HCT116 (cell line): ENCODE data around the gene STAT4. TPM values are rescaled to one million over a fixed set of nuclear protein-coding genes. Genes with fewer than 3 reads are reported as not detected.

Experiments used
- ATAC-seq: fragments of 200-7000 bp; cut with Tn5 transposase; 2 replicates; pipeline ENCODE4 v1.9.1; 2020; ENCODE audit warnings: mild to moderate bottlenecking, moderate library complexity
- BruUV-seq: library from RNA; stranded (reverse); fragments of 400-500 nt; replicated peaks from 2 replicates; lab custom pipeline; 2021; lab: Mats Ljungman, UMichigan
- CTCF ChIA-PET: fragments of 300-600 bp; sonication (Branson Sonifier 250); formaldehyde crosslinking; loops from one replicate; lab custom pipeline; 2021; ENCODE audit warnings: antibody characterized with exemption; lab: Charles Lee
- POLR2A ChIA-PET: fragments of 300-600, 350-600 bp; sonication (Branson Sonifier 250); formaldehyde crosslinking; loops from one replicate; lab custom pipeline; 2021; ENCODE audit warnings: antibody characterized with exemption; lab: Charles Lee
- RAD21 ChIA-PET, 2 experiments: fragments of 300-600 bp; sonication (Branson Sonifier 250); formaldehyde crosslinking; loops; one replicate each; lab custom pipeline; 2023; ENCODE audit warnings: low total read pairs in 2 of 2; ENCODE audit not compliant: uncharacterized antibody in 2 of 2, unreplicated experiment in 2 of 2, low non-redundant PET in 1 of 2; lab: Charles Lee
- DNase-seq: peaks from one replicate; pipeline ENCODE4 v3.0.0-alpha.2; 2010; ENCODE audit warnings: low read depth, low spot score
- H2AFZ ChIP-seq: fragments of 200-600 bp; shearing (Covaris generic), sonication (generic); 2 replicates; pipeline ENCODE4 v1.6.1; 2017; ENCODE audit warnings: low read depth, mixed run types, mixed read lengths, antibody characterized with exemption, low read length; ENCODE audit not compliant: poor library complexity, severe bottlenecking
- H3K27ac ChIP-seq: 2 replicates; pipeline ENCODE4 v1.5.1; 2012; ENCODE audit warnings: low read depth, low read length
- H3K27me3 ChIP-seq: fragments of 200-600 bp; sonication (generic); 2 replicates; pipeline ENCODE4 v1.6.1; 2016; ENCODE audit warnings: mixed run types, low read length, mixed read lengths; ENCODE audit not compliant: insufficient read depth
- H3K36me3 ChIP-seq, 2 experiments: fragments of 200-500 bp in 1 of 2; fragments of 200-600 bp in 1 of 2; sonication (Bioruptor generic) in 1 of 2; sonication (generic) in 1 of 2; 2 replicates each; pipeline versions ENCODE4 v1.5.1 to v1.6.1; 2014 to 2016; ENCODE audit warnings: low read length in 2 of 2, inconsistent platforms in 1 of 2, mixed read lengths in 1 of 2, mixed run types in 1 of 2; ENCODE audit not compliant: insufficient read depth in 2 of 2, control insufficient read depth in 1 of 2
- H3K4me1 ChIP-seq, 2 experiments: fragments of 200-600 bp in 1 of 2; sonication (generic) in 1 of 2; 2 replicates each; pipeline versions ENCODE4 v1.5.1 to v1.6.1; 2012 to 2017; ENCODE audit warnings: low read length in 2 of 2, inconsistent platforms in 1 of 2, mild to moderate bottlenecking in 1 of 2, mixed read lengths in 1 of 2, mixed run types in 1 of 2, moderate library complexity in 1 of 2; ENCODE audit not compliant: insufficient read depth in 2 of 2, control insufficient read depth in 1 of 2
- H3K4me2 ChIP-seq: fragments of 200-600 bp; sonication (generic); 2 replicates; pipeline ENCODE4 v1.6.1; 2017; ENCODE audit warnings: mixed run types, low read length, mixed read lengths
- H3K4me3 ChIP-seq, 2 experiments: fragments of 200-600 bp in 1 of 2; sonication (generic) in 1 of 2; replicated peaks in 1 of 2; 2 replicates each; pipeline ENCODE4 v1.5.1; 2011 to 2016; ENCODE audit warnings: low read length in 2 of 2, control low read depth in 1 of 2, low read depth in 1 of 2, mild to moderate bottlenecking in 1 of 2, mixed read lengths in 1 of 2, mixed run types in 1 of 2
- H3K79me2 ChIP-seq: fragments of 200-600 bp; sonication (generic); 2 replicates; pipeline ENCODE4 v1.6.1; 2017; ENCODE audit warnings: mild to moderate bottlenecking, mixed run types, low read length, moderate library complexity, mixed read lengths; ENCODE audit not compliant: insufficient read depth
- H3K9ac ChIP-seq: fragments of 200-600 bp; sonication (generic); 2 replicates; pipeline ENCODE4 v1.6.1; 2016; ENCODE audit warnings: low read length, mixed read lengths
- H3K9me2 ChIP-seq: fragments of 200-600 bp; sonication (generic), shearing (Covaris generic); 2 replicates; pipeline ENCODE4 v1.6.1; 2017; ENCODE audit warnings: mixed run types, mild to moderate bottlenecking, moderate library complexity; ENCODE audit not compliant: insufficient read depth
- H3K9me3 ChIP-seq, 2 experiments: fragments of 200-500 bp in 1 of 2; fragments of 200-600 bp in 1 of 2; sonication (Bioruptor generic) in 1 of 2; sonication (generic) in 1 of 2; 2 replicates each; pipeline ENCODE4 v1.6.1; 2014 to 2017; ENCODE audit warnings: low read length in 2 of 2, mixed read lengths in 2 of 2, inconsistent platforms in 1 of 2, low read depth in 1 of 2, mild to moderate bottlenecking in 1 of 2, mixed run types in 1 of 2, moderate library complexity in 1 of 2; ENCODE audit not compliant: control insufficient read depth in 1 of 2, insufficient read depth in 1 of 2
- H4K20me1 ChIP-seq: fragments of 200-600 bp; sonication (generic), shearing (Covaris generic); 2 replicates; pipeline ENCODE4 v1.6.1; 2017; ENCODE audit warnings: mixed run types, mild to moderate bottlenecking, moderate library complexity; ENCODE audit not compliant: insufficient read depth
- CBX3 ChIP-seq: IDR thresholded peaks from 2 replicates; pipeline ENCODE4 v1.6.1; 2012; ENCODE audit warnings: low read depth
- CEBPB ChIP-seq: IDR thresholded peaks from 2 replicates; pipeline ENCODE4 v1.6.1; 2012; ENCODE audit warnings: low read depth
- EGR1 ChIP-seq: IDR thresholded peaks from 2 replicates; pipeline ENCODE4 v1.6.1; 2012; ENCODE audit warnings: low read depth
- ELF1 ChIP-seq: IDR thresholded peaks from 2 replicates; pipeline ENCODE4 v1.6.1; 2012; ENCODE audit warnings: low read depth, borderline replicate concordance
- EZH2 ChIP-seq: fragments of 200-600 bp; sonication (generic); IDR thresholded peaks from 2 replicates; pipeline ENCODE4 v1.6.1; 2017; ENCODE audit warnings: antibody characterized with exemption, mixed run types
- EZH2phosphoT487 ChIP-seq: fragments of 200-600 bp; IDR thresholded peaks from 2 replicates; pipeline ENCODE4 v1.6.1; 2018; ENCODE audit warnings: antibody characterized with exemption, borderline replicate concordance
- FOSL1 ChIP-seq: IDR thresholded peaks from 2 replicates; pipeline ENCODE4 v1.6.1; 2012; ENCODE audit warnings: low read depth
- JUND ChIP-seq: IDR thresholded peaks from 2 replicates; pipeline ENCODE4 v1.6.1; 2012
- RAD21 ChIP-seq: IDR thresholded peaks from 2 replicates; pipeline ENCODE4 v1.6.1; 2012; ENCODE audit warnings: low read depth, mild to moderate bottlenecking
- SIN3A ChIP-seq: IDR thresholded peaks from 2 replicates; pipeline ENCODE4 v1.6.1; 2012; ENCODE audit warnings: low read depth
- SRF ChIP-seq: IDR thresholded peaks from 2 replicates; pipeline ENCODE4 v1.6.1; 2012; ENCODE audit warnings: low read depth
- TCF7L2 ChIP-seq: IDR thresholded peaks from 2 replicates; pipeline ENCODE4 v1.7.0; 2011; ENCODE audit warnings: borderline replicate concordance, inconsistent platforms; ENCODE audit not compliant: insufficient read depth, insufficient read length; ENCODE audit errors: extremely low read depth
- YY1 ChIP-seq: IDR thresholded peaks from 2 replicates; pipeline ENCODE4 v1.6.1; 2011; ENCODE audit warnings: low read length, low read depth, moderate library complexity, mild to moderate bottlenecking; ENCODE audit not compliant: insufficient replicate concordance; ENCODE audit errors: extremely low read depth
- ZFX ChIP-seq: fragments of 450-650 bp; IDR thresholded peaks from 2 replicates; pipeline ENCODE4 v1.6.1; 2017
- ZNF274 ChIP-seq: fragments of 200-500 bp; sonication (Bioruptor generic); IDR thresholded peaks from 2 replicates; pipeline ENCODE4 v1.6.1; 2014; ENCODE audit warnings: mild to moderate bottlenecking, low read depth, low read length, inconsistent platforms
- intact Hi-C: fragments of 100-400 bp; cut with micrococcal nuclease; formaldehyde crosslinking; loops from 2 replicates; pipeline ENCODE4 v1.10.0; 2022
- total RNA-seq: library from RNA; stranded (reverse); gene quantifications from one replicate; pipeline ENCODE4 v1.2.1, GENCODE V29; 2021; ENCODE audit not compliant: unreplicated experiment
- TF ChIP-seq, protein P1 (sequence below): IDR thresholded peaks from 2 replicates; pipeline ENCODE4 v1.6.1; 2012
- TF ChIP-seq, protein P2 (sequence below): IDR thresholded peaks from 2 replicates; pipeline ENCODE4 v1.6.1; 2012
- TF ChIP-seq, protein P3 (sequence below): IDR thresholded peaks from 2 replicates; pipeline ENCODE4 v1.6.1; 2012; ENCODE audit warnings: low read depth

Gene STAT4
- total RNA-seq, 1 experiment from 2014 or later: 2.0 TPM

DNA sequence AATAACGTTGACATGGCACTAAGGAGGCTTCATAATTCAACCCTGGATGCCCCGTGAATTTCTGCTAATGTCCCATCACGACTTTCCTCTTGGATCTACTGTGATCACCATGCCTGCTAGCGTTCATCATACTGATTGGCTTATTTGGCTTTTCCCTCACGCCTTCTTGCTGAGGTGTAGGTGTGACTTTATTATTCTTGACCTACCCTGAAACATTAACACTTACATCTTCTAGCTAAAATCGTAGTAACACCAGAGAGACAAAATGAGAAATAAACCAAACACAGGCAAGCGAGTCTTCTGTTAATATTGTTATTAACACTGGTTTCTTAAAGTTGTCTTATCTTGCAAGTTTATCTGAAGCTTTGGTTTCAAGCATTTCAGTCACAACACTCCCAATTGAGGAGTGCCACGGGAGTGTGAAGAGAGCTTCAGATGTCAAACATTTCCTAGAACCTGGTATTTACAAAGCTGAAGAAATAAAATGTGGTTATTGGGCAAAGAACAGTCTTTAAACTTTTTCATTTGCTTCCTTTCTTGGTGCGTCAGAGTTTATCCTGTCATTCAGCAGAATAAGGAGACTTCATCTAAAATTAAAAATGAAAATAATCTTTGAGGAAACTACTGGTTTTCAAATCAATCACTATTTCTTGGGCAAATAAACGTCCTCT, 121.4 kb downstream of the STAT4 start:
- Histone ChIP-seq H4K20me1 (no peaks in the 10 kb centered on the region), H3K9ac (no peak overlapping the region), H3K36me3 (no peaks in the 10 kb centered on the region)
- DNase-seq (no peak), ATAC-seq (no peak)
- CTCF ChIA-PET: interaction anchor here (0.6 kb wide), 1 partner anchor 203 kb away, joined by 3 read pairs; no protein-coding TSS in a partner anchor
- POLR2A ChIA-PET: no interaction called here
- intact Hi-C loops: no loop called here
- TF ChIP-seq ELF1: no peak
- TF ChIP-seq TCF7L2: no peak
- TF ChIP-seq, protein P1, sequence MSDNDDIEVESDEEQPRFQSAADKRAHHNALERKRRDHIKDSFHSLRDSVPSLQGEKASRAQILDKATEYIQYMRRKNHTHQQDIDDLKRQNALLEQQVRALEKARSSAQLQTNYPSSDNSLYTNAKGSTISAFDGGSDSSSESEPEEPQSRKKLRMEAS: no peak
- no peak for TF ChIP-seq YY1
- TF ChIP-seq JUND: no peak
- TF ChIP-seq EZH2phosphoT487: no peak
- TF ChIP-seq, protein P2, sequence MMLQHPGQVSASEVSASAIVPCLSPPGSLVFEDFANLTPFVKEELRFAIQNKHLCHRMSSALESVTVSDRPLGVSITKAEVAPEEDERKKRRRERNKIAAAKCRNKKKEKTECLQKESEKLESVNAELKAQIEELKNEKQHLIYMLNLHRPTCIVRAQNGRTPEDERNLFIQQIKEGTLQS: no peak
- TF ChIP-seq RAD21: no peak
- TF ChIP-seq ZFX: no peak
- TF ChIP-seq SRF: no peak
- TF ChIP-seq SIN3A: no peak
- TF ChIP-seq EZH2: no peak
- no peak for TF ChIP-seq ZNF274
- no peak for TF ChIP-seq EGR1
- TF ChIP-seq CEBPB: no peak
- TF ChIP-seq FOSL1: no peak
- no peak for TF ChIP-seq CBX3
- TF ChIP-seq, protein P3, sequence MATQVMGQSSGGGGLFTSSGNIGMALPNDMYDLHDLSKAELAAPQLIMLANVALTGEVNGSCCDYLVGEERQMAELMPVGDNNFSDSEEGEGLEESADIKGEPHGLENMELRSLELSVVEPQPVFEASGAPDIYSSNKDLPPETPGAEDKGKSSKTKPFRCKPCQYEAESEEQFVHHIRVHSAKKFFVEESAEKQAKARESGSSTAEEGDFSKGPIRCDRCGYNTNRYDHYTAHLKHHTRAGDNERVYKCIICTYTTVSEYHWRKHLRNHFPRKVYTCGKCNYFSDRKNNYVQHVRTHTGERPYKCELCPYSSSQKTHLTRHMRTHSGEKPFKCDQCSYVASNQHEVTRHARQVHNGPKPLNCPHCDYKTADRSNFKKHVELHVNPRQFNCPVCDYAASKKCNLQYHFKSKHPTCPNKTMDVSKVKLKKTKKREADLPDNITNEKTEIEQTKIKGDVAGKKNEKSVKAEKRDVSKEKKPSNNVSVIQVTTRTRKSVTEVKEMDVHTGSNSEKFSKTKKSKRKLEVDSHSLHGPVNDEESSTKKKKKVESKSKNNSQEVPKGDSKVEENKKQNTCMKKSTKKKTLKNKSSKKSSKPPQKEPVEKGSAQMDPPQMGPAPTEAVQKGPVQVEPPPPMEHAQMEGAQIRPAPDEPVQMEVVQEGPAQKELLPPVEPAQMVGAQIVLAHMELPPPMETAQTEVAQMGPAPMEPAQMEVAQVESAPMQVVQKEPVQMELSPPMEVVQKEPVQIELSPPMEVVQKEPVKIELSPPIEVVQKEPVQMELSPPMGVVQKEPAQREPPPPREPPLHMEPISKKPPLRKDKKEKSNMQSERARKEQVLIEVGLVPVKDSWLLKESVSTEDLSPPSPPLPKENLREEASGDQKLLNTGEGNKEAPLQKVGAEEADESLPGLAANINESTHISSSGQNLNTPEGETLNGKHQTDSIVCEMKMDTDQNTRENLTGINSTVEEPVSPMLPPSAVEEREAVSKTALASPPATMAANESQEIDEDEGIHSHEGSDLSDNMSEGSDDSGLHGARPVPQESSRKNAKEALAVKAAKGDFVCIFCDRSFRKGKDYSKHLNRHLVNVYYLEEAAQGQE: no peak
- TF ChIP-seq, all 23 proteins: peak for 0
- H3K4me2 ChIP-seq: no peak overlapping the region
- no peaks in the 10 kb centered on the region for H3K9me3 ChIP-seq
- H3K79me2 ChIP-seq: no peaks in the 10 kb centered on the region
- peaks cover 0 to 9% of the 10 kb centered on the region in 2 experiments; a peak in 1 of 4 replicates for H3K4me1 ChIP-seq
- H3K4me3 ChIP-seq: no peak overlapping the region
- H2AFZ ChIP-seq: no peak overlapping the region
- H3K9me2 ChIP-seq: no peaks in the 10 kb centered on the region
- no peaks in the 10 kb centered on the region for H3K27me3 ChIP-seq
- BruUV-seq: no TSS peak
- RAD21 ChIA-PET: no interaction called here
- H3K27ac ChIP-seq: no peak overlapping the region
